Panc1 (cell line): ENCODE data around the gene DDX46.

Experiments used
- POLR2AphosphoS5 ChIP-seq: IDR thresholded peaks from 2 replicates; pipeline ENCODE4 v1.6.1; 2012; ENCODE audit warnings: mild to moderate bottlenecking, low read depth, low read length, moderate library complexity
- SIN3A ChIP-seq: IDR thresholded peaks from 2 replicates; pipeline ENCODE4 v1.6.1; 2012; ENCODE audit warnings: low read depth, mild to moderate bottlenecking, low read length, moderate library complexity, borderline replicate concordance; ENCODE audit not compliant: insufficient read depth
- TCF7L2 ChIP-seq: IDR thresholded peaks from 2 replicates; pipeline ENCODE4 v1.6.1; 2011; ENCODE audit warnings: mild to moderate bottlenecking, low read depth, low read length, inconsistent platforms
- TF ChIP-seq, protein P1 (sequence below): fragments of 450-650 bp; IDR thresholded peaks from 2 replicates; pipeline ENCODE4 v1.5.1; 2017; ENCODE audit warnings: mild to moderate bottlenecking
- TF ChIP-seq, protein P2 (sequence below), 2 experiments: IDR thresholded peaks; 2 replicates each; pipeline ENCODE4 v1.6.1; 2011 to 2012; ENCODE audit warnings: low read depth in 2 of 2, control low read depth in 1 of 2, low read length in 1 of 2, mild to moderate bottlenecking in 1 of 2, moderate library complexity in 1 of 2; ENCODE audit not compliant: insufficient read depth in 1 of 2

GRCh38 chr5:134736173-134736812 lies 22.3 kb upstream of the DDX46 start:
- TF ChIP-seq, protein P1, sequence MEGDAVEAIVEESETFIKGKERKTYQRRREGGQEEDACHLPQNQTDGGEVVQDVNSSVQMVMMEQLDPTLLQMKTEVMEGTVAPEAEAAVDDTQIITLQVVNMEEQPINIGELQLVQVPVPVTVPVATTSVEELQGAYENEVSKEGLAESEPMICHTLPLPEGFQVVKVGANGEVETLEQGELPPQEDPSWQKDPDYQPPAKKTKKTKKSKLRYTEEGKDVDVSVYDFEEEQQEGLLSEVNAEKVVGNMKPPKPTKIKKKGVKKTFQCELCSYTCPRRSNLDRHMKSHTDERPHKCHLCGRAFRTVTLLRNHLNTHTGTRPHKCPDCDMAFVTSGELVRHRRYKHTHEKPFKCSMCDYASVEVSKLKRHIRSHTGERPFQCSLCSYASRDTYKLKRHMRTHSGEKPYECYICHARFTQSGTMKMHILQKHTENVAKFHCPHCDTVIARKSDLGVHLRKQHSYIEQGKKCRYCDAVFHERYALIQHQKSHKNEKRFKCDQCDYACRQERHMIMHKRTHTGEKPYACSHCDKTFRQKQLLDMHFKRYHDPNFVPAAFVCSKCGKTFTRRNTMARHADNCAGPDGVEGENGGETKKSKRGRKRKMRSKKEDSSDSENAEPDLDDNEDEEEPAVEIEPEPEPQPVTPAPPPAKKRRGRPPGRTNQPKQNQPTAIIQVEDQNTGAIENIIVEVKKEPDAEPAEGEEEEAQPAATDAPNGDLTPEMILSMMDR, result no peak
- TF ChIP-seq, protein P2, sequence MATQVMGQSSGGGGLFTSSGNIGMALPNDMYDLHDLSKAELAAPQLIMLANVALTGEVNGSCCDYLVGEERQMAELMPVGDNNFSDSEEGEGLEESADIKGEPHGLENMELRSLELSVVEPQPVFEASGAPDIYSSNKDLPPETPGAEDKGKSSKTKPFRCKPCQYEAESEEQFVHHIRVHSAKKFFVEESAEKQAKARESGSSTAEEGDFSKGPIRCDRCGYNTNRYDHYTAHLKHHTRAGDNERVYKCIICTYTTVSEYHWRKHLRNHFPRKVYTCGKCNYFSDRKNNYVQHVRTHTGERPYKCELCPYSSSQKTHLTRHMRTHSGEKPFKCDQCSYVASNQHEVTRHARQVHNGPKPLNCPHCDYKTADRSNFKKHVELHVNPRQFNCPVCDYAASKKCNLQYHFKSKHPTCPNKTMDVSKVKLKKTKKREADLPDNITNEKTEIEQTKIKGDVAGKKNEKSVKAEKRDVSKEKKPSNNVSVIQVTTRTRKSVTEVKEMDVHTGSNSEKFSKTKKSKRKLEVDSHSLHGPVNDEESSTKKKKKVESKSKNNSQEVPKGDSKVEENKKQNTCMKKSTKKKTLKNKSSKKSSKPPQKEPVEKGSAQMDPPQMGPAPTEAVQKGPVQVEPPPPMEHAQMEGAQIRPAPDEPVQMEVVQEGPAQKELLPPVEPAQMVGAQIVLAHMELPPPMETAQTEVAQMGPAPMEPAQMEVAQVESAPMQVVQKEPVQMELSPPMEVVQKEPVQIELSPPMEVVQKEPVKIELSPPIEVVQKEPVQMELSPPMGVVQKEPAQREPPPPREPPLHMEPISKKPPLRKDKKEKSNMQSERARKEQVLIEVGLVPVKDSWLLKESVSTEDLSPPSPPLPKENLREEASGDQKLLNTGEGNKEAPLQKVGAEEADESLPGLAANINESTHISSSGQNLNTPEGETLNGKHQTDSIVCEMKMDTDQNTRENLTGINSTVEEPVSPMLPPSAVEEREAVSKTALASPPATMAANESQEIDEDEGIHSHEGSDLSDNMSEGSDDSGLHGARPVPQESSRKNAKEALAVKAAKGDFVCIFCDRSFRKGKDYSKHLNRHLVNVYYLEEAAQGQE (IDR thresholded peaks at IDR 0.05; ENCODE audit: insufficient read depth in 1 of 2, low read depth in 2 of 2, low read length in 1 of 2), result no peak
- no peak for TF ChIP-seq POLR2AphosphoS5
- no peak for TF ChIP-seq SIN3A
- no peak for TF ChIP-seq TCF7L2
